Esophagus (tissue), 2 donors: ENCODE data around the gene MRPS25. TPM values are rescaled to one million over a fixed set of nuclear protein-coding genes. Genes with fewer than 3 reads are reported as not detected.

ENCODE experiments used
- H3K27ac ChIP-seq, 2 donors: one replicate each; pipeline ENCODE4 v1.5.1; 2013; ENCODE audit warnings: low read depth in 2 of 2, mild to moderate bottlenecking in 2 of 2, inconsistent platforms in 1 of 2, low read length in 1 of 2, moderate library complexity in 1 of 2
- H3K27me3 ChIP-seq, 2 donors: one replicate each; pipeline ENCODE4 v1.6.1; 2013; ENCODE audit warnings: low read length in 2 of 2, control low read depth in 1 of 2, mild to moderate bottlenecking in 1 of 2; ENCODE audit not compliant: insufficient read depth in 2 of 2, control insufficient read depth in 1 of 2
- H3K36me3 ChIP-seq, 2 donors: one replicate each; pipeline ENCODE4 v1.6.1; 2013; ENCODE audit warnings: low read length in 1 of 2; ENCODE audit not compliant: control insufficient read depth in 2 of 2, insufficient read depth in 2 of 2
- H3K4me1 ChIP-seq, 2 donors: one replicate each; pipeline ENCODE4 v1.6.1; 2013; ENCODE audit warnings: low read length in 1 of 2; ENCODE audit not compliant: control insufficient read depth in 2 of 2, insufficient read depth in 2 of 2
- H3K4me3 ChIP-seq, 2 donors: one replicate each; pipeline ENCODE4 v1.5.1; 2013; ENCODE audit warnings: low read length in 2 of 2, mild to moderate bottlenecking in 2 of 2, low read depth in 1 of 2, moderate library complexity in 1 of 2
- H3K9me3 ChIP-seq, 2 donors: one replicate each; pipeline ENCODE4 v1.6.1; 2013; ENCODE audit warnings: mild to moderate bottlenecking in 2 of 2, low read depth in 1 of 2, low read length in 1 of 2, moderate library complexity in 1 of 2; ENCODE audit not compliant: control insufficient read depth in 2 of 2, insufficient read depth in 1 of 2
- WGBS, 2 donors: extraction: QIAGEN DNeasy Blood & Tissue Kit; methylation state at CpG; one replicate each; pipeline ENCODE4 v1.1.7; 2013; 5-methylcytosine and 5-hydroxymethylcytosine counted together
- polyA plus RNA-seq, 2 donors: library from polyadenylated mRNA; stranded (reverse); fragments of 200-250 nt; gene quantifications; one replicate each; pipeline ENCODE4 v1.2.3, GENCODE V29; 2013
- donor health status: healthy with polysubstance abuse.
- donor health status: Bipolar disorder and iron deficiency.

Gene MRPS25
- polyA plus RNA-seq, 2 donors, result 41.3 to 43.4 TPM

- 90 to 95% methylated on average over 2 of the region's 2 CpGs for WGBS, 2 donors
- Histone ChIP-seq H3K36me3 (peaks cover 20 to 22% of the 10 kb centered on the region in 2 donors), H3K27me3 (no peaks in the 10 kb centered on the region)
These were observed 21.6 kb upstream of the MRPS25 start for GRCh38 chr3:15086699-15087098.

GRCh38 chr3:15086263-15086662, 21.1 kb upstream of the MRPS25 start:
- H3K9me3 ChIP-seq, result no peaks in the 10 kb centered on the region
- H3K4me3 ChIP-seq, result no peak overlapping the region
- no peaks in the 10 kb centered on the region for H3K4me1 ChIP-seq
- no peak overlapping the region for H3K27ac ChIP-seq
- H3K36me3 ChIP-seq, result peaks cover 20 to 26% of the 10 kb centered on the region in 2 donors
- 96 to 97% methylated on average over 2 of the region's 2 CpGs for WGBS, 2 donors
- no peaks in the 10 kb centered on the region for H3K27me3 ChIP-seq

More at GRCh38 chr3:15086699-15087098, 21.6 kb upstream of the MRPS25 start:
- Histone ChIP-seq H3K4me3 (no peak overlapping the region), H3K4me1 (no peaks in the 10 kb centered on the region), H3K27ac (no peak overlapping the region), H3K9me3 (no peaks in the 10 kb centered on the region)

GRCh38 chr3:15083252-15083651, 18.1 kb upstream of the MRPS25 start:
- no peak overlapping the region for H3K4me3 ChIP-seq
- H3K27ac ChIP-seq, result no peak overlapping the region

GRCh38 chr3:15081960-15082664, 17.0 kb upstream of the MRPS25 start:
- H3K36me3 ChIP-seq, result peaks cover 27 to 38% of the 10 kb centered on the region in 2 donors
- H3K4me3 ChIP-seq, result no peak overlapping the region
- no peak overlapping the region for H3K27ac ChIP-seq
- no peaks in the 10 kb centered on the region for H3K4me1 ChIP-seq
- no peaks in the 10 kb centered on the region for H3K27me3 ChIP-seq
- H3K9me3 ChIP-seq, result no peaks in the 10 kb centered on the region
- WGBS, 2 donors, result 90 to 92% methylated on average over 13 of the region's 13 CpGs

More at GRCh38 chr3:15083252-15083651, 18.1 kb upstream of the MRPS25 start:
- no peaks in the 10 kb centered on the region for H3K4me1 ChIP-seq
- peaks cover 20 to 29% of the 10 kb centered on the region in 2 donors for H3K36me3 ChIP-seq
- 97 to 100% methylated on average over 1 of the region's 1 CpG for WGBS, 2 donors
- H3K27me3 ChIP-seq, result no peaks in the 10 kb centered on the region
- H3K9me3 ChIP-seq, result no peaks in the 10 kb centered on the region

GRCh38 chr3:15079091-15079490, 14.0 kb upstream of the MRPS25 start:
- WGBS, 2 donors, result 72 to 86% methylated on average over 3 of the region's 3 CpGs
- H3K27ac ChIP-seq, result no peak overlapping the region
- no peaks in the 10 kb centered on the region for H3K27me3 ChIP-seq
- no peaks in the 10 kb centered on the region for H3K4me1 ChIP-seq
- no peak overlapping the region for H3K4me3 ChIP-seq
- no peaks in the 10 kb centered on the region for H3K9me3 ChIP-seq
- H3K36me3 ChIP-seq, result peaks cover 26 to 45% of the 10 kb centered on the region in 2 donors

- Histone ChIP-seq H3K36me3 (peaks cover 24 to 36% of the 10 kb centered on the region in 2 donors), H3K9me3 (no peaks in the 10 kb centered on the region), H3K4me1 (no peaks in the 10 kb centered on the region), H3K27me3 (no peaks in the 10 kb centered on the region), H3K4me3 (no peak overlapping the region), H3K27ac (no peak overlapping the region)
- 93 to 94% methylated on average over 19 of the region's 19 CpGs for WGBS, 2 donors
These were observed 9.4 kb upstream of the MRPS25 start for GRCh38 chr3:15074500-15074899.

- H3K4me1 ChIP-seq, result no peaks in the 10 kb centered on the region
- H3K4me3 ChIP-seq, result no peak overlapping the region
- no peaks in the 10 kb centered on the region for H3K27me3 ChIP-seq
- H3K36me3 ChIP-seq, result peaks cover 14 to 23% of the 10 kb centered on the region in 2 donors
- no peaks in the 10 kb centered on the region for H3K9me3 ChIP-seq
- no peak overlapping the region for H3K27ac ChIP-seq
- WGBS, 2 donors, result 93 to 96% methylated on average over 2 of the region's 2 CpGs
These were observed 6.6 kb upstream of the MRPS25 start for GRCh38 chr3:15071699-15072098.

GRCh38 chr3:15069441-15069840, 4.3 kb upstream of the MRPS25 start:
- no peak overlapping the region for H3K27ac ChIP-seq
- H3K9me3 ChIP-seq, result no peaks in the 10 kb centered on the region
- 91 to 95% methylated on average over 1 of the region's 1 CpG for WGBS, 2 donors
- H3K36me3 ChIP-seq, result peaks cover 7 to 15% of the 10 kb centered on the region in 2 donors
- H3K4me1 ChIP-seq, result no peaks in the 10 kb centered on the region
- H3K27me3 ChIP-seq, result no peaks in the 10 kb centered on the region
- no peak overlapping the region for H3K4me3 ChIP-seq

- H3K4me3 ChIP-seq, result no peak overlapping the region
- no peaks in the 10 kb centered on the region for H3K9me3 ChIP-seq
- H3K4me1 ChIP-seq, result peaks cover 5 to 13% of the 10 kb centered on the region in 2 donors
- H3K27ac ChIP-seq, result no peak overlapping the region
- WGBS, 2 donors, result 95 to 96% methylated on average over 3 of the region's 3 CpGs
- H3K36me3 ChIP-seq, result peaks cover 0 to 2% of the 10 kb centered on the region in 2 donors
- H3K27me3 ChIP-seq, result no peaks in the 10 kb centered on the region
These were observed 1.4 kb upstream of the MRPS25 start for GRCh38 chr3:15066467-15066866.

- H3K27ac ChIP-seq, result peak overlapping the region in 1 of 2 donors; percentile 66
- peaks cover 0 to 2% of the 10 kb centered on the region in 2 donors for H3K36me3 ChIP-seq
- peaks cover 5 to 13% of the 10 kb centered on the region in 2 donors for H3K4me1 ChIP-seq
- H3K27me3 ChIP-seq, result no peaks in the 10 kb centered on the region
- no peaks in the 10 kb centered on the region for H3K9me3 ChIP-seq
- H3K4me3 ChIP-seq, result peak overlapping the region; percentile 80 to 88
- WGBS, 2 donors, result 56 to 57% methylated on average over 16 of the region's 16 CpGs
These were observed 464 bp upstream of the MRPS25 start for GRCh38 chr3:15065550-15066007.
